Activated CD4-positive, alpha-beta T cell treated with anti-CD3 and anti-CD28 coated beads, Interleukin-2, amount 50 U/mL, for 24 hours (primary cell): ENCODE data around the gene CEP89.
A peak's percentile ranks its signal among the peaks of the same experiment; 100 is the strongest.
"Not testable (repeated sequence)": the region's sequence is repeated elsewhere in the genome, so short reads cannot be mapped to it uniquely, and the experiment has no call there.

Experiments used
- DNase-seq, 2 donors: peaks; one replicate each; pipeline ENCODE4 v3.0.0-alpha.2; 2020; ENCODE audit warnings: low read depth in 1 of 2, low spot score in 1 of 2

Gene CEP89

GRCh38 chr19:32971715-32972540 is at the start of gene CEP89, which contains the start of gene FAAP24:
Gene CEP89 (minus strand): TSS chr19:32971958. CDS start chr19:32971874, 84 bp downstream.
Gene FAAP24 (plus strand): TSS chr19:32972242. CDS start chr19:32973197, 955 bp downstream.
- DNase-seq, result peak; percentile 96 to 99

DNA sequence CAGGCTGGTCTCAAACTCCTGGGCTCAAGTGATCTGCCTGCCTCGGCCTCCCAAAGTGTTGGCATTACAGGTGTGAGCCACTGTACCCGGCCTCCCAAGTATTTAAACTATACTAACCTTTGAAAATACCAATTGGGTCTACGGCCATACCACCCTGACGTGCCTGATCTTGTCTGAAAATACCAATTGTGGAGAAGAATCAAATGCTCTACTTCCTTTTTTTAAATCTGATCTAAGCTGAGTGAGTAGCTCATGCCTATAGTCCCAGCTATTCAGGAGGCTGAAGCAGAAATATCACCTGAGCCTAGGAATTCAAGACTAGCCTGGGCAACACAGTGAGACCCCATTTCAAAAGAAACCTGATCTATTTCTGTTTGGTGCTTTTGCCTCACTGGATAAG is 39.1 kb upstream of the CEP89 start:
- not testable (repeated sequence) for DNase-seq

DNA sequence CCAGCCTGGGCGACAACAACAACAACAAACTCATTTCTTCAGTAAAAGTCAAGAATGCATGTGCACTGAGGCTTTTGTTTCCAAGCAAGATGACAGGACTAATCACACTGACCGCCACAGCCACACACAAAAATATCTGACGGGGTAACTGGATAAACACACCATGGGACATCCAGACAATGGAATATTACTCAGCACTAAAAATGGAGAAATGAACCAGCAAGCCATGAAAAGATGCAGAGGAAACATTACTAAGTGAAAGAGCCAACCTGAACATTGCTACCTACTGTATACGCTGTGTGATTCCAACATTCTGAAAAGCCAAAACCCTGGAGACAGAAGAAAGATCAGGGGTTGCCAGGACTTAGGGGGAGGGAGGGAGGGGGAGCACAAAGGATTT is 37.0 kb upstream of the CEP89 start:
- no peak for DNase-seq

GRCh38 chr19:33005440-33005839 is 33.7 kb upstream of the CEP89 start:
- DNase-seq, result no peak

DNA sequence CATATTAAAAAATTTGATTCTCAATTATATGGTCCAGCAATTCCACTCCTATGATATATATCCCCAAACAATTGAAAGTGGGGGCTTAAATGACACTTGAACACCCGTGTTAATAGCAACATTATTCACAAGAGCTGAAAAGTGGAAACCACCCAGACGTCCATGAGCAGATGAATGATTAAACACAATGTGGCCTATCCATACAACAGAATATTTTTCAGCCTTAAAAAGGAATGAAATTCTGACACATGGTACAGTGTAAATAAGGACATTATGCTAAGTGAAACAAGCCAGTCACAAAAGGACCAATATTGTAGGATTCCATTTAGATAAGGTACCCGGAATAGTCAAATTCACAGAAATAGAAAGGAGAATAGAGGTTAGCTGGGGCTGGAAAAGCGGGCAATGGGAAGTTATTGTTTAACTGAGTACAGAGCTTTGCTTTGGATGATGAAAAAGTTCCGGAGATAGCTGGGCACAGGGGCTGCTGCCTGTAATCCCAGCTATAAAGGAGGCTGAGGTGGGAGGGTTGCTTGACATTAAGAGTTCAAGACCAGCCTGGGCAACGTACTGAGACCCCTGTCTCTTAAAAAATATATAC is 31.8 kb upstream of the CEP89 start:
- DNase-seq, result not testable (repeated sequence)

DNA sequence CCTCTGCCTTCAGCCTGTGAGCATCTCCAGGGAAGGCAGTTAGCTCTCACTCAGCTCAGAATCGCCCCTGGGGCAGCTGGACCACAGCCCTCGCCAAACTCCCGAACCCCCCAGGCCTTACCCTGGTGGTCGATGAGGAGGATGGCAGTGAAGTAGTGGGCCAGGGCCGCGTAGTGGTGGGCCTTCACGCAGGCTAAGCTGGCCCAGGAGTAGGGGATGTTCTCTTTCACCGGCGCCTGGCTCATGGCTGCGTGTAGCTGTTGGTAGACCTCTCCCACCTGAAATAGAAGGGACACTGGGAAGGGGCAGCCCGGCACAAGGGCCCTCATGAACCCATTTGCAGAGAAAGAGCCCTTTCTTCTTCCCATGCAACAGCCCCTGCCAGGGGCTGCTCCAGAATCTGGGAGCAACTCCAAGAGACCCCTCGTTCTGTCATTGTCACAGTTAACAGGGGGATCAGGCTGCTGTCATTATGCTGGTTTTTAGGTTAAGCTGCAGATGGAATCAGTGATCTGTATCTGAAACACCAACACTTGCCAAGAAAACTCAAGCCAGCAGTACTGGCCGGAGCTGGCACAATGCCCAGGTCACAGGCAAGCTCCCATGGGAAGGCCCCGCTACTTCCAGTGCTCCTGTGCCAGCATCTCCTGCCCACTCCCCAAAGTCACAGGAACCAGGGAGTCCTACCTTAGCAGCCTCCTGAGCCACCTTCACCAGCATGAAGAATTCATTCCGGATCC is 30.5 kb upstream of the CEP89 start:
- DNase-seq, result not testable (repeated sequence)

- DNase-seq, result no peak
Observed at GRCh38 chr19:33000910-33001309, 29.2 kb upstream of the CEP89 start.

DNA sequence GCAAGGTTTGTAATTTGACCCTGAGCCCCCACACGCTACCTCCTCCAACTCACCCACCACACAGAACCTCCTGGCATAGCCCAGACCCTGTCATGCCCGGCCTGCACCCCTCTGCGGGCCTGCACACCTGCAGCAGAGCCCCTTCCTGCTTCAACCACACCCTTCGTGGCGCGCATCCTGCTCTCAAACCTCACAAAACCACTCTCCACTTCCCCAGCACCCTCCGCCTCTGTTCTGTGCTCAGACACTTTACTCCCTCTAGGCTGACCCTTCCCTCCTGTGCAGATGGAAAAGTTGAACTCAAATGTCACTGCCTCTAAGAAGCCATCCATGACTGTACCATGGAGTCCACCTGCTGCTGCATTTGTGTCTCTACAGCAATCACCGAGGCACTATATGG is 28.8 kb upstream of the CEP89 start:
- DNase-seq, result no peak

GRCh38 chr19:32998722-32999121 is 27.0 kb upstream of the CEP89 start:
- DNase-seq, result no peak

- no peak for DNase-seq
Observed at GRCh38 chr19:32997716-32998355, 26.1 kb upstream of the CEP89 start.

DNA sequence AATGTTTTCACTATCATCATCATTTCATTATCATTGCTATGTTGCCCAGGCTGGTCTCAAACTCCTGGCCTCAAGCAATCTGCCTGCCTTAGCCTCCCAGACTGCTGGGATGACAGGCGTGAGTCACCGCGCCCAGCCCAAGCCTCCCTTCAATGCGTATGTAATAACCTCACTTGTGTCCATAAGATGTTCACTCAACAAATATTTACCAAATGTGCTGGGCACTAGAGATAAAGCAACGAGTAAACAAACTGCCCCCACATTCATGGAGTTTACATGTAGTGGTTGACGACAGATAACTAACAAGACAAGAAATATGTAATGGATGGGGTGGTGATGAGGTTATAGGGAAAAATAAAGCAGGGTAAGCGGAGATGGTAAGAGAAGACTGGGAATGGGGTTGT is 25.3 kb upstream of the CEP89 start:
- DNase-seq, result not testable (repeated sequence)

DNA sequence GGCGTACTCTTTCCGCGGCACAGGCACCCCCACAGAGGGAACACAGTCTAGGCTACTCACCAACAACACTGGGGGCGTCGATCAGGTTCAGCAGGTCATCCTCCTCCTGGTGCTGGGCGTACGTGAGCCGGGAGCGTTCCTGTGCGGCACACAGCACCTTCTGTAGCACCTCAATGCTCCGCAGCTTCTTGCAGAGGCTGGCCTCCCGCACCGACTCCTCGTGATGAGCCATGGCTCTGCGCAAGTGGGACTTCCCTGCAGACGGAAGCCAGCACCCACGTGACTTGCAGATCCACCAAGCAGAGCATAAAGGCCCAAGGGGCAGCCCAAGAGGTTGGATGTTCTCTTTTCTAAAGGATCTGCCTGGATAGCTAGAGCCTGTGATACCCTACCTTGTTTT is 24.2 kb upstream of the CEP89 start:
- not testable (repeated sequence) for DNase-seq

GRCh38 chr19:32988724-32989123 is 17.0 kb upstream of the CEP89 start:
- DNase-seq, result no peak

DNA sequence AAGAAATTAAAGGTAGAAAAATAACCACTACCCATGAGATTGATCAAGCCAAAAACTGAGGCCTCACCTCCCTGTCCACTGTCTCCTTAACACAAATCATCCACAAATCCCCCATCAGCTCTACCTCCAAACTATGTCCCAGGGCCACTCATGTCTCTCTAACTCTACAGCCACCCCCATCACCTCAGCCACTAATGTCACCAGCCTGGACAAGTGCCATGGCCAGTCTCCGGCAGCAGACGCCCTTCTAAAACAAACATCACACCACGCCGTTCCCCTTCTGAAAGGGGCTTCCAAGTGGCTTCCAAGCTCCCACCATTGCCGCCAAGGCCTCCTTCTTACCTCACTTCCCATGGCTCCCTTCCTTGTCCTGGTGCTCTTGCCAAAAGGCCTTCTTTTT is 16.5 kb upstream of the CEP89 start:
- DNase-seq, result not testable (repeated sequence)

- not testable (repeated sequence) for DNase-seq
Observed at GRCh38 chr19:32982488-32982887, 10.7 kb upstream of the CEP89 start.

- not testable (repeated sequence) for DNase-seq
Observed at GRCh38 chr19:32979807-32980206, 8.0 kb upstream of the CEP89 start.

DNA sequence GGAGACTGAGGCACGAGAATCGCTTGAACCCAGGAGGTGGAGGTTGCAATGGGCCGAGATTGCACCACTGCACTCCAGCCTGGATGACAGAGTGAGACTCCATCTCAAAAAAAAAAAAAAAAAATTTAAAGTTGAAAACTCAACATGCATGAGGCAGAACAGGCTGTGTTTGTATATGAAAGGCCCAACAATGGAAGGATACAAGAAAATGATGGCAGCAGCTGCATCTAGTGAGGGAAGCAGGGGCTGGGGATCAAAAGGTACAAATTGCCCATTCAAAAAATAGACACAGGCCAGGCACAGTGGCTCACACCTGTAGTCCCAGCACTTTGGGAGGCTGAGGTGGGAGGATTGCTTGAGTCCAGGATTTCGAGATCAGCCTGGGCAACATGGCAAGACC is 6.1 kb upstream of the CEP89 start:
- DNase-seq, result not testable (repeated sequence)

GRCh38 chr19:32977280-32977679 is 5.5 kb upstream of the CEP89 start:
- no peak for DNase-seq

DNA sequence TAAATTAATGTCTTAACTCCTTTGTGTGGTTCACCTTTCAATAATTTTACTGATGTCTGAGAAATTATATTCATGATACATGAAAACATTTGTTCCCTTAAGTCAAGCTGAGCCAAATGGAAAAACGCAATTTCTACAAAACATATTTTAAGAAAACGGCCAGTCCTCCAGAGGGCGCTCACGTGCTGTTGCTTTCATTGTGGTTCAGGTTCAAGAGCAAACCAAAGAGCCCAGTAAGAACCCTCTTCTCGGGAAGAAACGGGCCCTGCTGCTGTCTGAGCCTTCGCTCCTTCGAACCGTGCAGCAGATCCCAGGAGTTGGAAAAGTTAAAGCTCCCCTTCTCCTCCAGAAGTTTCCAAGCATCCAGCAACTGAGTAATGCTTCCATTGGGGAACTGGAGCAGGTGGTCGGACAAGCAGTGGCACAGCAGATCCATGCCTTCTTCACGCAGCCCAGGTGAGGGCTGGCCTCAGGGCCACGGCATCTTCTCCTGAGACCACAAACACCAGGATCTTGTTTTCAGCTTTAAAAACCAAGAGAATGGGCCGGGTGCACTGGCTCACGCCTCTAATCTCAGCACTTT is 4.6 kb upstream of the CEP89 start:
- DNase-seq, result peak; percentile 35 to 44

GRCh38 chr19:32971012-32971595 is 654 bp downstream of the CEP89 start:
- DNase-seq, result no peak

GRCh38 chr19:32969549-32969948 is 2.2 kb downstream of the CEP89 start:
- no peak for DNase-seq
